ENCODE measurements around the gene DOCK10. TPM values are rescaled to one million over a fixed set of nuclear protein-coding genes. Genes with fewer than 3 reads are reported as not detected.
"Not testable (repeated sequence)": the region's sequence is repeated elsewhere in the genome, so short reads cannot be mapped to it uniquely, and the experiment has no call there.

Gene DOCK10
- polyA plus RNA-seq, 12 donors: 13.4 to 35.6 (median 18.2) TPM; not detected in 1

DNA sequence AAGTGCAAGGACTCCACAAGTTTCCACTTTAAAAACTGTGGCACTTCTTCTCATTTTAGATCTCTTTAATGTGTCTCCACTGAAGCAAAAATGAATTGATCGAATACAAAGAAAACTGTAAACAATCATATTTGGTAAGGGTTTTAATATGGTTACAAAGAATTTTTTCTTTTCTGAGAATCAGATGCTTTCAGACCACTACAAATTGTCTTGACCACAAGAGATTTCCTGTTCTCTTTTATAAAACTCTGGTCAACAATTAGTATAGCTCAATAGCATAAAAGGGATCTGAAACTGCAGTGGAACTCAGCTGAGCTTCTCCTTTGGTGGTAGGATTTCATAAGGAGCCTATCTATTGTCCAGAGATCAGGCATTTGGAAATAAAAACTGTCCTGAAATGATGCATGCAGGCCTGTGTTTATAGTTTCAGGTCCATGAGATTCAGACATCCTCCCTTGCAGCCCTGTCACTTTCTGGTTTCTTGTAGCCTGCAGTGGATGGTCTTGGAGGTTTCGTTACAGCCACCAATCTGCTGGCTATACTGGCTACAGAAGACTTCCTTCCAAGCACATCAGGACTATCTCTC, 120.0 kb downstream of the DOCK10 start:
- DNase-seq: no peak

DNA sequence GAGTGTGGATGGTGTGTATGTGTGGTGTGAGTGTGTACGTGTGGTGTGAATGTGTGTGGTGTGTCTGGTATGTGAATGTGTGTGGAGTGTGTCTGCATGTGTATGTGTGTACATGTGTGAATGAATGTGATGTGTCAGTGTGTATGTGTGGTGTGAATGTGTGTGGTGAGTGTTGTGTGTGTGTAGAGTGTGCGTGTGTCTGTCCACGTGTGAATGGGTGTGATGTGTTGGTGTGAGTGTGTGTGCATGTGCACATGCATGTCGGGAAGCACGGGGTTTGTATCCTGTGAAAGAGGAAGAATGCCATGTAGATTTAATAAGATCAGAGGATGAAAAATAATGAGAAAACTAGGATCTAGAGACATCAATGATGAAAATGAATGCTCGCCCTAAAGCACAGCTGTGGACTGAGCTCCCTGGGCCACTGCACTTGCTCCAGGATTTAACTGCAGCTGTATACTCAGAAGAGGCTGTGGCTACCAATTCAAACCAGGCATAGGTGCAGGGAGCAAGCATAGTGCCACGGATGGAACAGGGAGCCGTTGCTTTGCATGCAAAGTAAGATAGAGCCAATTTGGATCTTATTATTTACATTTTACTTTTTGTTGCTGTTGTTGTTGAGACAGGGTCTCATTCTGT, 122.7 kb downstream of the DOCK10 start:
- DNase-seq: no peak

DNA sequence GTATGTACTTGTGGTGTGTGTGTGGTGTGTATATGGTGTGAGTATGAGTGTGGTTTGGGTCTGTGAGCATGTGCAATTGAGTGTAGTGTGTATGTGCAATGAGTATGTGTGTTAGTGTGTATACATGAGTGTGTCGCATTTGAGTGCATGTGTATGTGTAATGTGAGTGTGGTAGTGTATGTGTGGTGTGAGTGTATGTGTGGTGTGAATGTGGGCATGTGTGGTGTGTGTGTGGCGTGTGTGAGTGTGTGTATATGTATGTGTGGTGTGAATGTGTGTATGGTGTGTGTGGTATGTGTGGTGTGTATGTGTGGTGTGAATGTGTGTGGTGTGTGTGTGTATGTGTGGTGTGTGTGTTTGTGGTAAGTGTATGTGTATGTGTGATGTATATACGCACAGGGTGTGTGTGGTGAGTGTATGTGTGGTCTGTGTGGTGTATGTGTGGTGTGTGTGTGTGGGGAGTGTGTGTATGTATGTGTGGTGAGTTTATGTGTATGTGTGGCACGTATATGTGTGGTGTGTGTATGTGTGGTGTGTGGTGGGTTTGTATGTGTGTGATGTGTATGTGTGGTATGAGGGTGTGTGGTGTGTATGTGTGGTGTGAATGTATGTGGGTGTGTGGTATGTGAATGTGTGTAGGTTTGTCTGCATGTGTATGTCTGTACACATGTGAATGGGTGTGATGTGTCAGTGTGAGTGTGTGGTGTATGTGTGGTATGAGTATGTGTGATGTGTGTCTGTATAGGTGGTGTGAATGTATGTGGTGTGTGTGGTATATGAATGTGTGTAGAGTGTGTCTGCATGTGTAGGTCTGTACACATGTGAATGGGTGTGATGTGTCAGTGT, 123.4 kb downstream of the DOCK10 start:
- DNase-seq: no peak

DNA sequence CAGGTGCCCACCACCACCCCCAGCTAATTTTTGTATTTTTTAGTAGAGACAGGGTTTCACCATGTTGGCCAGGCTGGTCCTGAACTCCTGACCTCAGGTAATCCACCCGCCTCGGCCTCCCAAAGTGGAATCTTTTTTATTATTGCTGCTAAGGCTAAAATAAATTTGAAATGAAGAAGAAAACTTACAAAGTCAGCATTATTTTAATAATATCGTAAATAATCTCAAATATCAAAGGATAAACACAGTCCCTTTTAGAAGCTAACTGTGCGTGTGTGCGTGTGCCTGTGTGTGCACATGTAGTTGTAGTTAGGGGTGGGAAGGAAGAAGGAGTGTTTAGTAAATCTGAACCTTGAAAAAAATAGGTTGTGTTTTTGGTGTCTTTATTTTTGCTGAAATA, 125.0 kb downstream of the DOCK10 start:
- not testable (repeated sequence) for DNase-seq

DNA sequence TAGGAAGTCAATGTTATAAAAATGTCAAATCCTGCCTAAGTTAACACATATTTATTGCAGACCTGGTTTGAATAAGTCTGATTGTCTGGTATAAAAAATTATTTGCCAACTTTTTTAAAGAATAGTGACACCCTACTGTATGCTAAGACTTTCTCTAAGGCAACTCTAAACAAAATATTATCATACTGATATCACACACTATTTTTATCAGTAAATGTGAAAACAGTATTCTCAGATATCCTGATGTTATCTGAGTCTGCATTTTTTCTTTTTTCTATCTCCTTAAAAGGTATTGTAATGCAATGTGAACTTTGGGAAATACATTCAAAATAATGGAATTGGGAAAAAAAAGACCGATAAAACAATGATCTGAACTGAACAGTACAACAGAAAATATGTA, 127.1 kb downstream of the DOCK10 start:
- DNase-seq: no peak

DNA sequence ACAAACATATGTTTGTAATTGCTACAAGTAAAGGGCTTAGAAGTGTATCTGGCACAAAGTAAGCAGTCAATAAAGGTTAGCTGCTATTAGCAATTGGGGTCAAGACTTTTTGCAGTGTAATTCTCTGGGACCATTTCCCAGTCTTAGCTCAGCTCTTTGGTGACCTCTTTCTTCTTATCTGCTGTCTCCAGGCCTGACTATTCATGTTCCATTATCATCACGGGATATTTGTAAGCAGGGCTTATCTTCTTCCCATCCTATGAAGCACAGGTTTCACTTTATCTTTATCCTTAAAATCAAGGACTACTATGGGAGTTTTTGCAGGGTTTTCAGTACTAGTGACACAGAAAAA, 131.7 kb downstream of the DOCK10 start:
- DNase-seq: no peak

DNA sequence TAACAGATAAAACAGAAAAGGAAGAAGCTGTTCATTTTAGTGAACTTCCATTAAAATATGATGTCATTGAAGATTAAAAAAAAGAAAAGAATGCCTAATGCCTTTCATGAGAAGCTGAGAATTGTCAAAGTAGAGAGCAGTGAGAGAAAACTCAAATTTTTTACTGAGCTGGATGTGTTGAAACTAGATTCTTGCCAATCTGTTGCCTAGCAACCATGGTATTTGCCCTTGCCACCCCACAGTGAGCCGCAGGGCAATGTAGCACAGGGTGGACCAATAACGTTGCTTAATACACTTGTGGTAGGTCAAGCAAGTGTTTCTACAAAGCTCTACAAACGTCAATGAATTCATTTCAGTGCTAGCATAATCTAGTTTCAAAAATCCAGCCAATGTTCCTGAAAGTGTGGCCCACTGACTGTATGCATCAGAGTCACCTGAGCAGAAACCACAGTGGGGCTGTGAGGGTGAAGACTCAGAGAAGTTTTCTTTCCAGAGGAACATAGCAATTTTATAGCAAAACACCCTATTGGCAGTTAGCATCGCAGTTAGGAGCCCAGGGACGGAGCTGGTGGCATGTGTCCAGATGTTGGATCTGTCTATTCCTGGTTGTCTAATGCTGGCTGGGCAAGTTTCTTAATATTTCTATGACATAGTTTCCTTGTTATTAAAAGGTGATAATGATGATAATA, 132.2 kb downstream of the DOCK10 start:
- peak; percentile 69 for DNase-seq

DNA sequence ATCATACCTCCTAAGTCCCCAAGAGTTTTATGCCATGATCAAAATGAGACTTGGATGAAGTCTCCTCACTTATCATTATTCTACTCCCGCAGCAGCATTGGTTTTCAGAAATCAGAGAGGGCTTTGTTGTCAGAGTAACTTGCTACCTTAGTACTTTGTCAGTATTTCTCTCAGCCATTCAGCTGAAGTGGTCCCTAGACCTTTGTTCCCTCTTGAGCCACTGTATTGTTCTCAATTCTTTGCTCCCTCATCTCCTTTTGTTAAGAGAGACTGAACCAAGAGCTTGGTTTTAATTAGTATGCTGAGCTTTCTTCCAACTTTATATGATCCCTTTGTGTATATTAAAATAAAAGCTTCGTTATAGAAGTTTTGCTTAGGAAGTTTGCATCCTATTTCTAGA, 133.4 kb downstream of the DOCK10 start:
- DNase-seq: no peak

DNA sequence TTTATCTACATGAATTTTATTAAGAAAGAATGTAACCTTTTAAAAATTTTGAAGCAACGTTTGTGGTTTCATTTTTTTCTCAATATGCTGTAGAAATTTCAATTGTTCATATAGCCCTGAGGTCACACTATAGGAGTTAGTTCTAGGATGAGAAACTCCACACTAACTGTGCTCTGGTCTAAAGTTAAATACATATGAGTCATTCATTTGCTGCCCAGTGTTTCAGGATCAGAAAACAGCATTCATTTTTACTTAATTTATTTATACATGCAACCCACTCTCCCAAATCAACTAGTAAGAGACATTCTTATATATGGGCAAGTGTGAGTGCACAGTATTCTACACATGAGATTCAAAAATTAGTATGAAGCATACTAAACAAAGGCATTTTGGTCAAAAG, 137.9 kb downstream of the DOCK10 start:
- DNase-seq: no peak

DNA sequence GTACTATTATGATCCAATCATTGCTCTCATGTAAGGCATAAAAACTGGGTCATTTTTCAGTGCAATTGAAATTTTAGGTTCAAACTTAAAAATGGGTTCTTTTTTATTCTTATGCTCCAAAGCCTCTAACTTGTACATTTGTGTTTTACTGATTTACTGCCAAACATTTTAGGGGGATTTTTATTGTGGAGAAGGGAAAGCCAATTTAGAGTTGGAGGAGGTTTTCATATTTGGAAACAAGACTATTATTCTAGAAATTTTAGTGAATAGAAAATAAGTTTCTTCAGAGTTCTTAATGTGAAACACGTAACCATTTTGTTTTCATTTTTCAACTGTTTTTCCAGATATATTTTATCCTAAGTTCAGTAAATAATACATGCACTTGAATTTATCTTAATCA, 138.6 kb downstream of the DOCK10 start:
- DNase-seq: no peak

DNA sequence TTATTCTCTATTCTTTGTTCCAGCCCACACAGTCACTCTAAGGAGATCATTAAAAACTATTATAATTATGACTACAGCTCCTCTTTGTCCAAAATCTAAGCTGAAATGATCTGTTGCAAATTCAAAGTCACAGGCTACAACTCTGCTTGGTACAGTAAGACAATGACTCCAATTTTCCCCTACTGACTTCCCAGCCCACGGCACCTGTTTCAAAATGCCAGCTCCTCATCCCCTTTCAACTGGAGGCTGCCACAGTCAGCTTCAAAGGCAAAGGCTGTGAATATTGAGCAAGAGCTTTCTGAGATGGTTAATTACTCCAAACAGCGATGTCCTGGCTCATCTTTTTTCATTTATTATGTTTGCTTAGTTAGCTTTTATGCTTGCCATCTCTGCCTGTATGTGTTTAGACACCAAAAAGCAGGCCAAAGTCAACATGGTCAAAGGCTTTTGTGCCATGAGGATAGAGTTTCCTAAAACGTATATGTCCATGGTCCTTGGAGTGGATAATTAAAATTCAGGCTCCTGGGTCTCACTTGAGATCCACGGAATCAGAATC, 141.1 kb downstream of the DOCK10 start:
- no peak for DNase-seq

DNA sequence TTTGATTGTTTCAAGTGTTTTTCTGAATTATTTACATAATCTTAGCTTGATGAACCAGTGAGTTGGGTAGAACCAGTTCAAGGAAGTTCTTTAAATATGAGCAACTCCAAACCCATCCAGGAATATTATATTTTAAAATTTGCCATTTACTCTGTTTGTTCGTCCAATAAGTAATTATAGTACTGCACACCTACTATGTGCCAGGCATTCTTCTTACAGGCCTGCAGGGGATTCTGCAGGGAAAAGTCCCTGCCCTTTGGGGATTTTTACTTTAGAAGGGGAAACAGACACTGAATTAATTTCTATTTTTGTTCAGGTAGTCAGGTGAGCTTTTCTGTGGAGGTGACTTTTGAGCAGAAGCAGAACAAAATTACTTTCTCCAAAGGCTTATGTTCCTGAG, 146.9 kb downstream of the DOCK10 start:
- DNase-seq: no peak

DNA sequence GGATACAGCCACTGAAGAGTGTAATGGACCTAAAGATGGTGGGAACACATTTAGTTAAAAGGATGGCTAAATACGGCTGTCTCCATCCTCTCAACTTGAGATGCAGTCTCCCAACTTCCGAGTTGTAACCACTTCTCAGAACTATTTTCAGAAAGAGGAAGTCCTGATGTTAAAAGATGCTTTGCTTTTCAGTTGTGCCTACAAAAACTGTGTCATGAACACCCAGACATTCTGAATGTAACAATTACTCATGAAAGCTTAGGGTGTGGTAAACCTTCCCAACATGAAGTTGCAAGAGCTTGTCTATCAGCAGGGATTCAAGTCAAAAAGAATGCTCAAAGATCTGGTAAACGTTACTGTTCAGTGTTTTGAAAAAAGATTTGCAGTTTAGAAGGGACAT, 147.9 kb downstream of the DOCK10 start:
- DNase-seq: no peak

DNA sequence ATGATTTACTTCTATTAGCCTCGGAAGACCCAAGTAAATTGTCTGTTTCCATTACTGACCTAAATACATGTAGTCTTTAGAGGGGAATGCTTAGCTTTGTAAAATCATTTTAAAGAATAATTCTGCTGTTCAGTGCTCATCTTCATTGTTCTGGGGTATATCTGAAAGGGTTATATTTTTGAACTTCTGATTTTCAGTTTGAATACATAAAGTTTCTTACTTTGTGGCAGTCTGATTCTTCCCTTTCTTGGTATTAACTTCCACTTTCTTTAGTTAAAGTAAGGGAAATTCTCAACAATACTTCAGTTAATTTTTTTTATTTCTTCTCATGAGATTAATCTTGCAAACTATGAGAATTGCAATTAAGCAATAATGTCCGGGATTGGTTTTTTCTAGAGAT, 148.4 kb downstream of the DOCK10 start:
- DNase-seq: no peak

DNA sequence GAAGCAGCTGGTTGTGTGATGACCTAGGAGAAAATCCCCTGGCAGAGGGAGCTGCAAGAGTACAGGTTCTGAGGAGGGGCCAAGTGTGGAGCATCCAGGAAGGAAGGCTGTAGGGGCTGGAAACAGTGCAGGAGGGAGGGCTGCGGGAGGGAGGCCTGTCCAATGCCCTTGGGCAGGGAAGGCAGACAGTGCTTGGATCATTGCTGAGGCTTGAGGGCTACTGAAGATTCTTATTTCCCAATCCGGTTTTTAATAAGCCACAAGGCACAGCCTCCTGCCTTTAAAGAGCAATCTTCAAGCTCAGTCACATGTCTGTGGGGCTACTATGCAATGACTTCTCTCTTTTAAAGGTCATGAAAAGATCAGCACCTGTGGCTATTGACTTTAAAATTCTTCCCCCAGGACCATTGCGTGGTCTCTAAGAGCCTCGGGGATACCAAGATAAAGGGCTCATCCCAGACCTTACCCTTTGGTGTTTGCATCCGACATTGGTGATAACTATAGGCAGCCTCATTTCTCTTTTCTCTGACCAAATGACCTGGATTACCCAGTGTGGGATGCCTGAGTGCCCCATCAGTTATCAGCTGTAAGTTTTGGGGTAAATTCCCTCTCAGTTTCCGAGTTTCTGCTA, 149.6 kb downstream of the DOCK10 start:
- no peak for DNase-seq

DNA sequence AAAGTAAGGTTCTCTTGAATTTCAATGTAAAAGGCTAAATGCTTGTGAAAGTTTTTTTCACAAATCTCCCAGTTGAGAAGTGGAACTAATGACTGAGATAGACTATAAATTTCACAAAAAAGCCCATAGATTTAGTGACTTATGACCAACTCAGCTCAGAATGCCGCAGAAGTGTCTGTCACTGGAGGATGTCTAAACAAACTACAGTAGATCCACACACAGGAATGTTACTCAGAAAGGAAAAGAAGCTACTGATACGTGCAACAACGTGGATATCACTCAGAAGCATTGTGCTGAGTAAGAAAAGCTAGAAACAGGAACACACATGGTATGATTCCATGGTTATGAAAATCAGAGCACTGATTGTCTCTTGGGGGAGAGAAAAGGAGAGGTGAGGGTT, 151.9 kb downstream of the DOCK10 start:
- DNase-seq: no peak

DNA sequence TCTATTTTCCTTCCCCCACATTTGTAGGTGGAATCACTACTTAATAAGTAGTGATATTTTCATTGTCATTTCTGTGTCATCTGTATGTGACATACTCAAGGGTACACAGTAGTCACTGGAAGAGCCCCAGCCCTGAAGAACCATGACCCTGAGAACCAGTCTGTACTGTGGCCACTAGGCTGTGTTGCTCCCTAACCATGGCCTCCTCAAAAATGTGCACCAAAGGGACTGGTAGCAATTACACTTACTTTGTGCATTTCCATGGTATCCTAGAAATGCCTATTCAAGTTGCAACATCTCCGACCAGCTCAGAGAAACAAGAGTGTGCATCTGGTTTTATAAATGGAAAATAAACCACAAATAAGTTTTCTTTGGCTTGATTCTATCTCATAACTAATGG, 155.1 kb downstream of the DOCK10 start:
- no peak for DNase-seq

DNA sequence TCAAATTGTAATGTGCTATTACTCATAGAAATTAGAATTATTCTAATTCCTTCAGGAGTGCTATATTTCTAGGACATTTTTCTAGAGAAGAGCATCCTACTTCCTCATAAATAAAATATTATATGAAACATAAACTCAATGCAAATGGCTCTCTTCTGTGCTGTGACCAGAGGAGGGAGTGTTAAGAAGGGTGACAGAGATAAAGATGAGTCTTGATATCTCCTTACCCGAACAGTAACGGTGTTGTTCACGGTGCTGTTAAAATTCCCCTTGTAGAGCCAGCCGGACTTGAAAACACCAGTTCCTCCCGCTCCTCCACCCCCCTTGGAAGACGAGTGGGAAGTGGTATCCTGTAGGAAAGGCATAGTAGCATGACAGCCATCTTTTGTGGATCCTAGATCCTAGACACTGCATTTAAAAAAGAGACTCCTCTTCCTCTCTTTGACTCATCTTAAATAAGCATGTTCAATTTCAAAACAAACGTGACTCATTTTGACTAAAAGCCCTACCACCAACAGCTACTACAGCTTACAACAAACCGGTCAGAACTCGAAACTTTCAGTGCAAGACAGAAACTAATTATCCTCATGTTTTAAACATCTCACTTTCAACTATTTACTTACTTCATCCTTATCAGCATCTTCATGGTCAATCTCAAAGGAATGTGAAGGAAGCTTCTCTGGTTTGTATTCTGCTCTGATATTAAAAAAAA, 156.3 kb downstream of the DOCK10 start:
- no peak for DNase-seq

DNA sequence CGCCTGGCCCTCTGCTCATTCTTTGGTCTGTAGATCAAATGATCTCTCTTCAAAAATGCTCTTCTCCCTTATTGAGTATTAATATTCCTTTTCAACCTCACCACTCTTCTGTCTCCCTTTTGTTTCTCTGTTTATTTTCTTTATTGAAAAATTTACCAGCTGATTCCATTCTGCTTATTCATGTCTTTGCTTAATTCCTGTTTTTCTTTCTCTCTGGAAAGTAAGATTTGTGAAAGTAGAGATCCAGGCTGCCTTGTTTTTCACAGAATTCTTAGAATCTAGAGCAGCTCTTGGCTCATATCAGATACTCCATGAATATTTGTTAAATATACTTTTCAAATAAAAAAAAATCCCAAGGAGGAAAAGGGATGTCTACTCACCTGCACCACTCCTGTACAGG, 157.0 kb downstream of the DOCK10 start:
- DNase-seq: no peak

DNA sequence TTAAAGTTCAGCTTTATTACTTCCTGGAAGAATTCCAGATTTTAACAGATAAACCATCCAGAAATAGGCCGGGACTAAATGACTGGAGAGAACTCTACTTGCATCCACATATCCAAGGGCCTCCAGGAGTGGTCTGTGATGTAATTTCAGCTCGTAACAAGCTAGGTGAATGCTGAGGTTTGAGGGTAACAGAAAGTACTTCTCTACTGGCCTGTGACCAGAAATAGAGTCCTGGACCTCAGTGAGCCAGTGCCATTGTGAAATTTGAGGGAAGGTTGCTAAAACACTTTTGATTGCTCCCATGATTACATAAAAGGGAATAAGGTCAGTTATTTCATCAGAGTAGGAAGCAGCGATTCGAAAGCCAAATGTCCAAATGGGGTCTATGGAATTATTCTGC, 158.1 kb downstream of the DOCK10 start:
- DNase-seq: no peak

DNA sequence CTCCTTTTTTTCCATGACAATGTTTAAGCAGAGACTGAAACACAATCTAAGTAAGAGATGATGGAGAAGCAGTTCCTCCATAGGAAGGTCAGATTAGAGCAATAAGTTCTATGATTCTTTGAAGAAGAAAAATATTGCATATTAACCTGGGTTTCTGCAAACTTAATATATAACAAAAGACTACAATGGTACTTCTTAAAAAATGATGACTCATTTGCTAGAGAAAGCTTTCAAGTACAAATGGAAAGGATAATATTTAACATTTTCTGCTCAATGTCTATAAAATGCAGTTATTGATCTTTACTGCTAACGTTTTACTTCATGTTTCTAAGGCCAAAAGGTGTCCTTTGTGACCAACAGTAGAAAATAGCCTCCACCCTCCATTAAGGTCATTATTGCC, 158.6 kb downstream of the DOCK10 start:
- no peak for DNase-seq

Measured in muscle of arm (tissue), 12 donors.